ENCODE data around the gene ZNF425. TPM values are rescaled to one million over a fixed set of nuclear protein-coding genes. Genes with fewer than 3 reads are reported as not detected.

Gene ZNF425
- 1.3 and 1.4 TPM in 2 replicates for total RNA-seq (2014; rRNA removed; shearing (Covaris generic))

GRCh38 chr7:149125863-149126661 lies at the start of gene ZNF425:
ZNF425 (minus strand) TSS chr7:149126324; CDS start chr7:149126213, 111 bp downstream.
- peak; percentile 99 for DNase-seq (ENCODE audit: low read depth)

DNA sequence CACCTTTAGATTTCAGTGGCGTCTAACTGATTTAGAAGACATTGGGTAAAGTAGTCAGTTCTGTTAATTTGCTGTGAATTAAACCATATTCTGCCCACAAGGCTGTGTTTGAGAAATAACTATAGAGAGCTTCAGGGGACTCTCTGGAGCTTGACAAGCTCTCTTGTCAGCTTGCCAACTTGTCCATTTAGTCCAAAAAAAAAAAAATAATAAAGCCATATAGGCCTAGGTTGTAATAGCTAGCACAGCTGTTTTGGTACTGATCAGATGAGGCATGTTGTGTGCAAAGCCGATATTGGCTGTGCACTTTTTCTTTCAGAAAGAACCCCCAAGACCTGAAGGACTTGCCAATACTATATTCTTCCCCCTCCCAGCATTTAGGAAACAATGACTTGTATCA lies 49.0 kb upstream of the ZNF425 start:
- no peak for DNase-seq (ENCODE audit: low read depth)

- DNase-seq (ENCODE audit: low read depth): no peak
These were observed 46.4 kb upstream of the ZNF425 start for GRCh38 chr7:149172534-149172920.

- no peak for DNase-seq (ENCODE audit: low read depth)
These were observed 45.9 kb upstream of the ZNF425 start for GRCh38 chr7:149171892-149172533.

DNA sequence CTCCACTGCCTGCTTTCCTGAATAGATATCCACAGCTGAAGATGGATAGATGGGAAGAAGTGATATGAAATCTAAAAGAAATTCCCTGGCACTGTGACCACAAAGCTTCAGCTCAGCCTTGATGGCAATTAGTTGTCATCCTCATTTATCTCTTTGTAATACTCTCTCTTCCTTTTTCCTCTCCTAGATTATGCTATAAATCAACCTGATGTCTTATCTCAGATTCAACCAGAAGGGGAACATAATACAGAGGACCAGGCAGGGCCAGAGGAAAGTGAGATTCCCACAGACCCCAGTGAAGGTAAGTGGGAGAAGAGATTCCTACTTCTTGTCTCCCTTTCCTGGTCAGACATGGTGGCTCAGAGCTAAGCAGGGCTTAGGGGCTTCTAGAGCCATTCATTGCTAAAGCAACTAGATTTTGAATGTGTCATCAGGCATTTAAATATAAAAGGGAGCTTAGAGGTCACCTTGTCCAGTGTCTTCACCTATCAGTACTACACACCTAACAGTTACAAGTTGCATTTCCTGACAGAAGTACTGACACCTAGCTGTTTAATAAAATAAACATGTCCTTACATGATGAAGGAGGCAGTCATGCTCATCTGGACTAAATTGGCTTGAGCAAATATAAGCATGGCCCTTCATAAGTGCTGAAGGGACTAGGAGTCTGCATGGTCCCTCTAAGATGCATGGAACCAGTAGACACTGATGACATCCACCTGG lies 40.7 kb upstream of the ZNF425 start:
- DNase-seq (ENCODE audit: low read depth): no peak

- no peak for DNase-seq (ENCODE audit: low read depth)
These were observed 40.0 kb upstream of the ZNF425 start for GRCh38 chr7:149166142-149166541.

DNA sequence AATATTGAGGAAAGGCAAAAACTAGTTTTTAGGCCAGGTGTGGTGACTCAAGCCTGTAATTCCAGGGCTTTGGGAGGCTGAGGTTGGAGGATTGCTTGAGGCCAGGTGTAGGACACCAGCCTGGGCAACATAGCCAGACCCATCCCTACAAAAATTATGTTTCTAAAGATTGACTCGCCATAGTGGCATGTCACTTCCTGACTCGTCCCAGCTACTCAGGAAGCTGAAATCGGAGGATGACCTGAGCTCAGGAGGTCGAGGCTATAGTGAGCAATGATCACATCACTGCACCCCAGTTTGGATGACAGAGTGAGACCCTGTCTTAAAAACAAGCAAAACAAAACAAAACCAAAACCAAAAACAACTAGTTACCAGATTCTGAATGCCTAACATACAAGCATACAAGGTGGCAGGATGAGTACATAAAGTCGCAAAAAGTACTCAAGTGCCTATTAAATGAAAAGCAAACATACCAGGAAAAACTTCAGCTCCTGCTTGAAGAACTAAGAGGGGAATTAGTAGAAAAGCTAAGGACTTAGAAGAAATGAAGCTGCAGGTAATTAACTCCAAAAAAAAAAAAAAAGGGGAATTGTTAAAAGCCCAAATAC lies 35.2 kb upstream of the ZNF425 start:
- peak; percentile 41 for DNase-seq (ENCODE audit: low read depth)

- DNase-seq (ENCODE audit: low read depth): no peak
These were observed 30.8 kb upstream of the ZNF425 start for GRCh38 chr7:149156898-149157297.

DNA sequence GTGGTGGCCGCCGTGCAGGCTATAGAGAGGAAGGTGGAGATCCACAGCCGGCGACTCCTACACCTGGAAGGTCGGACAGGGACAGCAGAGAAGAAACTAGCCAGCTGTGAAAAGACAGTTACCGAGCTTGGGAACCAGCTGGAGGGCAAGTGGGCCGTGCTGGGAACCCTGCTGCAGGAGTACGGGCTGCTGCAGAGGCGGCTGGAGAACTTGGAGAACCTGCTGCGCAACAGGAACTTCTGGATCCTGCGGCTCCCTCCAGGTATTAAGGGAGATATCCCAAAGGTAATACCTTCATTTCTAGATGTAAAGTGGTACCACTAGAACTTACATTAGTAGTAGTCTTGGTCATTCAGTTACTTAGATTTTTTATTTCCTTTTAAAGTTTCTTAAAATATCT lies 27.9 kb upstream of the ZNF425 start:
- no peak for DNase-seq (ENCODE audit: low read depth)

DNA sequence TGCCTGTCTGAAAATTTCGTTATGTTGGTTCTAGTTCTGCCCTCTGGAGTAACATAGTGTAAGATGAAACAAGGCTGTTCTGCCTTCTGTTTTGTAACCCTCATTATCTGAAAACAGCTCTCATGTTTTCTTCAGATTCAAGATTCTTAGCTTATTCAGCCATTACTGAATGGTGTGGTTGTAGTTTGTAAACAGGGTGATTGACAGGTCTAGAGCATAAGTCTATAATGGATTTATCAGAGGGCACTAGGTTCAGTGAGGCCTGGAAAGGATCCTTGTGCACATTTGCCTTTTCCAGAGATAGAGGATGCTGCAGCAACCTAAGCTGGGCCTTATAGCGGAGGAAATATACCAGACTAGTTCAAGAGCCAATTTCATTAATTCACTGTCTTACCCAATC lies 27.2 kb upstream of the ZNF425 start:
- no peak for DNase-seq (ENCODE audit: low read depth)

DNA sequence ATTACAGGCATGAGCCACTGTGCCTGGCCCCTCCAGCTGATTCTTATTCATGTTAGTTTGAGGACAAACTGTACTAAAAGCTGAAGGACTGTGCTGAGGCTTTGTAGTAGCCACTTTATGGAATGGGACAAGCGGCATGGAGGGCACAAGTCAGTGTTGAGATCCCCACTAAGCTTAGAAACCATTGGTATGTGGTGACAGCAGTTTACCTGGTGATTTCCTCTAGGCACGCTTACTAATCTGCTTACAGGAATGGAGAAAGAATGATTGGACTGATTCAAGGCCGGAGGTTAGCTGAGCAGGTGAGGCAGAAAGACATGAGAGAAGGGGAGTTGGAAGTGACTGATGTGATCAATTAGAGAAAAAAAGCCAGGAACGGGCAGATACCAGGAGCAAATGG lies 24.9 kb upstream of the ZNF425 start:
- DNase-seq (ENCODE audit: low read depth): no peak

GRCh38 chr7:149147752-149148653 lies 21.9 kb upstream of the ZNF425 start:
- DNase-seq (ENCODE audit: low read depth): peak; percentile 74

GRCh38 chr7:149147072-149147751 lies 21.1 kb upstream of the ZNF425 start, which contains the start of gene ZNF398:
ZNF398 (plus strand) TSS chr7:149147453; CDS start chr7:149147743, 290 bp downstream.
- DNase-seq (ENCODE audit: low read depth): peak; percentile 91

DNA sequence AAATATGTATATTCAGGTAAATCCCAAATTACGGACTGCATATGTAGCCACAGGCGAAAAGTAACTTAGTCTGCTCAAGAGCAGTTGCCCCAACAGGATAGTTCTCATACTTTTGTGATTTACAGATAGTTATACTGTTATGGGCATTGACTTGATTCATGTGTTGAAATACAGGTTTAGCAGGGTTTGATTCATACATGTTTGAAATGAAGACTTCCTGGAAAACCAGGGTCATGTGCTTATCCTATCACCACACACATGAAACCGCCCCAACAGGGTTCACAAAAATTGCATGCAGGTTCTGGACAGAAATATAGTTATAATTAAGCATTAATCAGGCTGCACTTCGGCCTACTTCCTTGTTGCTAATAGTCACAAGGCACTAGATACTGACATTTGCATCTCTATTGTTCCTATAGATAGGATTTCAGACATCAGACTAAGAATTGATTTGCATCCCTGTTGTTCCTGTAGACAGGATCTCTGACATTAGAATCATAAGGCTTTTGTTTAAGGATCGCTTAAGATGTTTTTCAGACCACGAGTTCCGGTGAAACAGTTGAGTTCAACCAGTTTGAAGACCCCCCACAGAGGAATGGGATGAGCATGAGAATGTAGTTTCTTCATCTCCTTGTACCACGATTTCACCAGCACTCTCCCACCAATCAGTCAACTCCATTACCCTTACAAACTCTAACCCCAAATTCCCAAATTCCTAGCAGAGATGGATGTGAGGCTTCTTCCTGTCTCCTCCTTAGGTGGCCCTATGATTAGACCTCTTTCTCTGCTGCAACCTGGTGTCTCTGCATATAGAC lies 19.1 kb upstream of the ZNF425 start:
- no peak for DNase-seq (ENCODE audit: low read depth)

DNA sequence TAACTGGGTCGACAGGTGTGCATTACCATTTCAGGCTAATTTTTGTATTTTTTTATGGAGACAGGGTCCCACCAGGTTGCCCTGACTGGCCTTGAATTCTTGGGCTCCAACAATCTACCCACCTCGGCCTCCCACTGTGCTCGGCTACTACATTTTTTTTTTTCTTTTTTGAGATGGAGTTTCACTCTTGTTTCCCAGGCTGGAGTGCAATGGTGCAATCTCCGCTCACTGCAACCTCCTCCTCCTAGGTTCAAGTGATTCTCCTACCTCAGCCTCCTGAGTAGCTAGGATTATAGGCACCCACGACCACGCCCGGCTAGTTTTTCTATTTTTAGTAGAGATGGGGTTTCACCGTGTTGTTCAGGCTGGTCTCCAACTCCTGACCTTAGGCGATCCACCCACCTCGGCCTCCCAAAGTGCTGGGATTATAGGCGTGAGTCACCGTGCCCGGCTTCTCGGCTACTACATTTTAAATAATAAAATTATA lies 18.4 kb upstream of the ZNF425 start:
- peak; percentile 48 for DNase-seq (ENCODE audit: low read depth)

DNA sequence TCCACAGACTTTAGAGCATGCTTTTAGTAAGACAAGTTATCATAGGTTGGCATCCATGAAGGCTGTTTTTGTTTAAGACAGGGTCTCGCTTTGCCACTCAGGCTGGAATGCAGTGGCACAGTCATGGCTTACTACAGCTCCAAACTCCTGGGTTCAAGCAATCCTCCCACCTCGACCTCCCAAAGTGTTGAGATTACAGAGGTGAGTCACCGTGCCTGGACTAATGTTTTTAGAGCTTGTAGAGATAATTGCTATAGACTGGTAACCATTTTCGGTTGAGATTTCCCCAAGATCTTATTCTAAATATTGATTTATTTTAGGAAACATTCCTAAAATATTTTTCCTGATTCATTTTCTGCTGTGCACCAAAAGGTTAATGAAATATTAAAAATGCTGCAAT lies 15.8 kb upstream of the ZNF425 start:
- DNase-seq (ENCODE audit: low read depth): peak; percentile 44

- no peak for DNase-seq (ENCODE audit: low read depth)
These were observed 14.7 kb upstream of the ZNF425 start for GRCh38 chr7:149140831-149141230.

DNA sequence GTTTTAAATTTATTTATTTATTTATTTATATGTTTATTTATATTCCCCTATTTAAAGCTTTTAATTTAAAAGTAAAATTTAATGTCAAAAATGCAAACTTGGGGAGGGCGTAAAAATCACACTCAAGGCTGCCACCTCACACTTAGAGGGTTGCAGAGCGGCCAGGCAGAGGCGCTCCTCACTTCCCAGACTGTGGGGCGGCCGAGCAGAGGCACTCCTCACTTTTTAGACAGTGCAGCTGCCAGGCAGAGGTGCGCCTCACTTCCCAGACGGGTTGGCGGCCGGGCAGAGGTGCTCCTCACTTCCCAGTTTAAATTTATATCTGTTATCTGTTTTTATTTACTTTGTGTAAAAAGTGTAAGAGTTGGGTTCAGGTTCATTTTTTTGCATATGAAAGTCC lies 10.0 kb upstream of the ZNF425 start:
- DNase-seq (ENCODE audit: low read depth): no peak

DNA sequence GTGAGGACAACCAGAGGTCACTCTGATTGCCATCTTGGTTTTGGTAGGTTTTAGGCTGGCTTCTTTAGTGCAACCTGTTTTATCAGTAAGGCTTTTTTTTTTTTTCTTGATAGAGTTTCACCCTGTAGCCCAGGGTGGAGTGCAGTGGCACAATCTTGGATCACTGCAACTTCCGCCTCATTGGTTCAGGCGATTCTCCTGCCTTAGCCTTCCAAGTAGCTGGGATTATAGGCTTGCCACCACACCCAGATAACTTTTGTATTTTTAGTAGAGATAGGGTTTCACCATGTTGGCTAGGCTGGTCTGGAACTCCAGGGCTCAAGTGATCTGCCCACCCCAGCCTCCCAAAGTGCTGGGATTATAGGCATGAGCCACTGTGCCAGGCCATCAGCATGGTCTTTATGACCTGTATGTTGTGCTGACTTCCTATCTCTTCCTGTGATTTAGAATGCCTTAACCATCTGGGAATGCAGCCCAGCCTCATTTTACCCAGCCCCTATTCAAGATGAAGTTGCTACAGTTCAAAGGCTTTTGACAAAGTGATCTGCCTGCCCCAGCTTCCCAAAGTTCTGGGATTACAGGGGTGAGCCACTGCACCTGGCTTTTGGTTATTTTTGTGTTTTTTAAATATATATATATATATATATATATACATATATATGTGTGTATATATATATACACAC lies 7.0 kb upstream of the ZNF425 start:
- DNase-seq (ENCODE audit: low read depth): no peak

Measured in Daoy (cell line).